HG03342 (cell line): ENCODE measurements around the gene RABGGTA.

Experiments
- ATAC-seq: cut with Tn5 transposase; IDR thresholded peaks from one replicate; pipeline ENCODE4 v1.9.1; 2021; ENCODE audit warnings: mild to moderate bottlenecking, moderate library complexity; ENCODE audit not compliant: unreplicated experiment

Gene RABGGTA

GRCh38 chr14:24304019-24304387, 32.6 kb upstream of the RABGGTA start:
- ATAC-seq = no peak

GRCh38 chr14:24300326-24300980, 29.1 kb upstream of the RABGGTA start:
- no peak for ATAC-seq

GRCh38 chr14:24299255-24300191, 28.1 kb upstream of the RABGGTA start, which contains the start of the genes DHRS1 and NOP9:
DHRS1 (minus strand) TSS chr14:24299780; CDS start chr14:24299106, 674 bp downstream.
NOP9 (plus strand) TSS chr14:24299850; CDS start chr14:24299955, 105 bp downstream.
- ATAC-seq = peak; percentile 51

GRCh38 chr14:24298892-24299254, 27.5 kb upstream of the RABGGTA start:
- ATAC-seq = no peak

GRCh38 chr14:24297190-24297964, 26.0 kb upstream of the RABGGTA start:
- peak; percentile 22 for ATAC-seq

GRCh38 chr14:24296341-24297157, 25.2 kb upstream of the RABGGTA start:
- ATAC-seq = peak; percentile 51

- no peak for ATAC-seq
These were observed 22.1 kb upstream of the RABGGTA start for GRCh38 chr14:24293525-24293924.

- no peak for ATAC-seq
These were observed 20.9 kb upstream of the RABGGTA start for GRCh38 chr14:24292118-24292807.

- ATAC-seq = no peak
These were observed 20.2 kb upstream of the RABGGTA start for GRCh38 chr14:24291446-24292117.

- no peak for ATAC-seq
These were observed 19.3 kb upstream of the RABGGTA start for GRCh38 chr14:24290746-24291145.

GRCh38 chr14:24289649-24290280, 18.4 kb upstream of the RABGGTA start:
- ATAC-seq = peak; percentile 81

GRCh38 chr14:24286996-24287395, 15.6 kb upstream of the RABGGTA start:
- no peak for ATAC-seq

- no peak for ATAC-seq
These were observed 14.0 kb upstream of the RABGGTA start for GRCh38 chr14:24285351-24285750.

GRCh38 chr14:24284501-24285035, 13.2 kb upstream of the RABGGTA start:
- ATAC-seq = no peak

GRCh38 chr14:24283796-24284460, 12.5 kb upstream of the RABGGTA start:
- no peak for ATAC-seq

- no peak for ATAC-seq
These were observed 11.3 kb upstream of the RABGGTA start for GRCh38 chr14:24282736-24283135.

- ATAC-seq = no peak
These were observed 10.2 kb upstream of the RABGGTA start for GRCh38 chr14:24281636-24282035.
